Activated CD4-positive, CD25-positive, alpha-beta regulatory T cell treated with anti-CD3 and anti-CD28 coated beads, Interleukin-2, amount 50 U/mL, for 72 hours (primary cell): ENCODE measurements around the gene ASPDH.

Source experiments
- DNase-seq: peaks from one replicate; pipeline ENCODE4 v3.0.0; 2021

Gene ASPDH

DNA sequence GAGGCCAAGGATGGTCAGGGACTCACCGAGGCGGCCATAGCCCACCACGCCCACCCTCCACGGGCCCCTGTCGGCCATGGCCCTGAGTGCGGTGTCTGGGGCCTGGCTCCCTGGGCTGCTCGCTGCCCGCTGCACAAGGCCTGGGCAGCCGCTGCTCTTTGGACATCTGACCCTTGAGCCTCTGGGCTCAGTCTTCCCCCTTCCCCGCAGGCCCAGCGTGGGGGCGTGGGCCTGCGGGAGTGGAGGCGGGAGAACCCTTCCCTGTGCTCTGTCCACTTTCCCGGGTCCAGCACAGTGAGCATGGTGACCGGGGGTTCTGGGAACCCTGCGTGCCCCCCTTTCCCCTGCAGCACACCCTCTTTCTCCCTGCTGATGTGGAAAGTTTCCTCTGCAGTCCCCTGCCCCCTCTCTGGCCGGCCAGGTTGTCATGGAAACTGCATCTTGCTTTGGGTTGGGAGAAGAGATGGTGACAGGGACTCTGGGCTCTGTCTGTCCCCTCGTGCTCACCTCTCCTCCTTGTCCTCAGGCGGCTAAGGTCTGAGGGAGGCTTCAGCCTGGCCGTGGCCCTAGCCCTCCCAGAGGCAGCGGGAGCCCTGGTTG lies at the start of gene ASPDH:
TSS of gene ASPDH (minus strand) at position 168 of the 600 bp plus-strand sequence. CDS start at position 78, 90 bp downstream.
- no peak for DNase-seq

DNA sequence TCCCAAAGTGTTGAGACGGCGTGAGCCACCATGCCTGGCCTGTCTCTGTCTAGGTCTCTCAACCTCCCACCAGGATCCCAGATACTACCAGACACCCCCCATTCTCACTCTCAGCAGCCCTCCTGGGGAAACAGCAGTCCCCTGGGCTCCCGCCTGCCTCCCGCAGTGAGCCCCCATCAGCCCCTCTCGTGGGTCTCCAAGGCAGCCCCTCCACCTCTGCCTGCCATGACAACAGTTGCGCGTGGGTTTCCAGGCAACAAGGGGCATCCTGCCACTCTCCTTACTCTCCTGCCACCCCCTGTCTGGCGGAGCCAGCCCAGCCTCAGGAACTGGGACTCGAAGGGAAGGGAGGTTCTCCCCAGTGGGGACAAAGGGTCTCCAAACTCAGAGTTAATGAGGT lies 49.3 kb upstream of the ASPDH start:
- no peak for DNase-seq

DNA sequence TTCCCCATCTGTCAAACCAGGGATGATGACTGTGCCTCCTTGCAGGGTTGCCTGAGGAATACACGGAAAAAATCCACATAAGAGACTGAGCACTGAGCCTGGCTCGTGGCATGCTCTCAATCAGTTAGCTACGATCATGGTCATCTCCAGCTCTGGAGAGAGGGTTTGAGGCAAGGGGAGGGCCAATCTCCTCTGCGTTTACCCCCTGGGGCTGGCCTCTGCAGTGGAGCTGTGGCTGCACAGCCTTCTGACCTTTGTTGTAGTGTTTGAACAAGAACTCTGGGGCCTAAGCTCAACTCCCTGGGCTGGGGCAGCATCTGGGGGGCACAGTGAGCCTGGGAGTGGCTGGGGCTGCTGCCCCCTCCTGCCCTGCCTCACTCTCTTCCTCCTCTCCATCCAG lies 48.6 kb upstream of the ASPDH start:
- no peak for DNase-seq

DNA sequence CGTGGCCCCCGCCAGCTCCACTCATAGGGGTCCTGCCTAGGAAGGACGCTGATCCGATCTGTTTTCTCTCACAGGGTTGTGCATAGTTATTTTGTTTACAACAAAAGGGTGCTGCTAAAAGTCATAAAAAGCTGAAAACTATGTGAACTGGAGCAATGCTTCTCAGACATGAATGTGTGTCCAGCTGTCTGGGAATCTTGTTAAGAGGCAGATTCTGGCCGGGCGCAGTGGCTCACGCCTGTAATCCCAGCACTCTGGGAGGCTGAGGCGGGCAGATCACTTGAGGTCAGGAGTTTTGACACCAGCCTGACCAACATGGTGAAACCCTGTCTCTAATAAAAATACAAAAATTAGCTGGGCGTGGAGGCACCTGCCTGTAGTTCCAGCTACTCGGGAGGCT lies 45.9 kb upstream of the ASPDH start:
- no peak for DNase-seq

DNA sequence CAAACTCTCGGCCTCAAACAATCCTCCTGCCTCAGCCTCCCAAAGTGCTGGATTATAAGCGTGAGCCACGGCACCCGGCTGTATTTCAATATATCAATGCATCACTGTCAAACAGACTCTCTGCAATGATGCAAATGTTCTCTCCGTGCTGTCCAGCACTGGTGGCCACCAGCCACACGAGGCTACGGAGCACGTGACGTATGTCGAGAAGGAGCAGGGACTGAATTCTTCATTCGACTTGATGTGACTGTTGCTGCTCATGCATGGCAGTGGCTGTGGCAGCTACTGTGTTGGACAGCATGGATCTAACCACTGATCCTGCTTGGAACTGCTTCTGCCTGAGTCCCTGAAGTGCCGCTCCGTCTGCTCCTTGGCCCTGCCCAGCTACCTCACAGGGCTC lies 44.7 kb upstream of the ASPDH start:
- DNase-seq: no peak

DNA sequence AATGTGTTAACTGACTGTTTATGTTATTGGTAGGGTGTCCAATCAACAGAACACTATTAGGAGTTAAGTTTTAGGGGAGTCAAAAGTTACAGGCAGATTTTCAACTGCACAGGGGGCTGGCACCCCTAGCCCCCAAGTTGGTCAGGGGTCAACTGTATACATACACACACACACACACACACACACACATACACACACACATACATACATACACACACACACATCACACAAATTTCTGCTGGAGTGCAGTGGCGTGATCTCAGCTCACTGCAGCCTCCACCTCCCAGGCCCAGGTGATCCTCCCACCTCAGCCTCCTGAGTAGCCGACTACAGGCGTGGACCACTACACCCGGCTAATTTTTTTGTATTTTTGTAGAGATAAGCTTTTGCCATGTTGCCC lies 44.3 kb upstream of the ASPDH start:
- no peak for DNase-seq

DNA sequence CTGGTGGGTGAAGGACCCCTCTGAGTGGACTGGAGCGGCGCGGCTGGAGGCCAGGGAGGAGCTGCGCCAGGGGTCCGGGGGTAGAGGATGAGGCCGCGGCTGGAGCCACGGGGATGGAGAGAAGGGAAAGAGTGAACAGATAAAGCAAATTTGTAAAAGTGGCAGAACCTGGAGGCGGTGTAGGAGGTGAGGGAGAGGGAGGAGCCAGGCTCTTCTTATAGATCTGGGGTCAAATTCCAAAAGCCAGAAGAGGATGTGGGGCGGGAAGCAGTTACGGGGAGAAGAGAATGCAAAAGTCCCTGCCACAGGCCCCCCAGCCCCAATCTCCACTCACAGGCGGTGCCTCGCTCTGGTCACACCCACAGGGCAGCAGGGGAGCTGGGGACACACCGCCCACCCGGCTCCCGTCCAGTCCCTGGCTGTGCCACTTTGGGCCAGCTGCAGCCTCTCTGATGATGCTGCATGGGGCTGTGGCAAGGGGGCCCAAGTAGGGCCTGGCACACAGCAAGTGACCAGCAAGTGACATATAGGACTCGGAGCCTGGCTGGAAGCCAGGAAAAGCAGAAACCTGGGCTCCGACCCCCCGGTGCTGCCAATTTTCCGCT lies 43.4 kb upstream of the ASPDH start:
- no peak for DNase-seq

DNA sequence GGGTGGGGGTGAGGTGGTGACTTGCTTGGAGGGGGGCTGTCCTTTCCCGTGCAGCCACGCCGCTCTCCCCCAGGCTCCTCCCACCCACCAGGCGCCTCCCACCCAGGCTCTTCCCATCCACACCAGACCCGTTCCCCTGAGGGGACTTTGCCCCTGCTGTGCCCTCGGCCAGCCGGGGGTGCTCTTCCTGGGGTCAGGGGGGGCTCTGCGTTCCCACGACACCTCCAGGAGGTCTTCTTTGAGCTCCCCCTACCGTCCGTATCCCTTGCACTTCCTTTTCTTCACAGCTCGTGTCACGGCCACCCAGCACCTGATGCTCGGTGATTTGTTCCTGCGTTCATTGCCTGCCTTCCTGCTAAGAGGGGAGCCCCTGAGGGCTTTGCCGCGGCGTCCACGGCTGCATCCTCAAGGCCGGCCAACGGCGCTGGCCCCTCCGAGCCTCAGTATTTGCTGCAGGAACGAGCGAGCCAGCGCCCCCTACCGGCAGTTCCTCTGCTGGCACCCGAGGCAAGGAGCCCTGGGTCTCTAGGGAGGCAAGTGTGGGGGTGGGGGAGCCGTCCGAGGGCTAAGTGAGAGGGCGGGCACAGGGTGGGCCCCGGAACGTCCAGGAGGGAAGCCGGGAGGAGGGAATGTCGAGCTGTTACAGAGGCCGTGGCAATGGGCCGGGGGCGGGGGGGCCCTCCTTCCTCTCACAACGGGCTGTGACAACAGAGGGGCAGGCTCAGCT lies 42.7 kb upstream of the ASPDH start:
- peak; percentile 84 for DNase-seq

DNA sequence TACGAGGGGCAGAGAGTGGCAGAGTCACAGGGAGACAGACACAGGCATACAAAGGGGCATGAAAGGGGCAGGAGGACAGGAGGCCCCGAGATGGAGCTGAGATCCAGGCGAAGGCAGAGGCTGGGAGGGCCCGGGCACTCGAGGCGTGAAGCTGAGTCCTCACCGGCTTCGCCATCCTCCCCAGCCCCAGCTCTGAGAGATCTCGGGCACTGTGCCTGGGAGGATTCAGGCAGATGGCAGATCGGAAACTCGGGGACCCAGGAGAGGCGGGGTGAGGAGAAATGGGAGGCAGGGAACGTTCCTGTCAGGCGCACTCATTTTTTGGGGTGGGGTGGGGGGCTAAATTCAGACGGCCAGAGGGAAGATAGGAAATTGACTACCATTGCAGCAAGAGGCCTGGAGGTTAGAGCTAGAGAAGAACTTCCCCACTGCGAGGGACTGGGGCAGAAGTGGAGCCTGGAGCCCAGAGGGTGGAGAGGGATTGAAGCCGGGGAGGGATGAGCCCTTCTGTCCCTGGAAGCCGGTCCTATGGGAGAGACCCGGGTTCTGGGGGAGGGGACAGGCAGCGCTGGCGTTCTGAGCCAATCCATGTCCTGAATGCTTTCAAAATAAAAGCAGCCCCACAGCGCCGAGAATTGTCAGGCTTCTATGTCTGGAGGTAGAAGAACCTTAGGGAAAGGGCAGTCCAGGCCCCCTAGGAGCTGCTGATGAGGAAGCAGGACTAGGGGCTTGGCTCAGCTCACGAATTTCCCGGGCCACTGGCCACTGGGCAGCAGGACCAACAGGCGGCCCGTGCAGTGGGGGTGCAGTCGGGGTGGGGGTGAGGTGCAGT lies 42.0 kb upstream of the ASPDH start:
- no peak for DNase-seq

DNA sequence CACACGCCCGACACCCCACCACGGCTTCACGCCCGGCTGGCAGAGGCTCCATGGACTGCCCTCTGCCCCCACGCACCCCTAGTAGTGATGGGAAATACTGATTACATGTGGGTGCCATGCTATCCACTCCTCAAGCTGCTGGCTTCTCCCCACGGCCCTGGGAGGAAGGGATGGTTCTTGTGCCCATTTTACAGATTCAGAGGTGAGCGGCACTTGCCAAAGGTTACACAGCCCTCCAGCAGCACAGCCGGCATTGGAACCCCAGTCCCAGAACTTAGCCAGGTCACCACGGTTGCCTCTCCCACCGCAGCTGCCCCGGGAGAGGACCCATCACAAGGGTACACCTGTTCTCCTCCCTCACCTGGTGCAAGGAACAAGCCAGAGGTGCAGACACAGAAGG lies 41.3 kb upstream of the ASPDH start:
- DNase-seq: no peak

DNA sequence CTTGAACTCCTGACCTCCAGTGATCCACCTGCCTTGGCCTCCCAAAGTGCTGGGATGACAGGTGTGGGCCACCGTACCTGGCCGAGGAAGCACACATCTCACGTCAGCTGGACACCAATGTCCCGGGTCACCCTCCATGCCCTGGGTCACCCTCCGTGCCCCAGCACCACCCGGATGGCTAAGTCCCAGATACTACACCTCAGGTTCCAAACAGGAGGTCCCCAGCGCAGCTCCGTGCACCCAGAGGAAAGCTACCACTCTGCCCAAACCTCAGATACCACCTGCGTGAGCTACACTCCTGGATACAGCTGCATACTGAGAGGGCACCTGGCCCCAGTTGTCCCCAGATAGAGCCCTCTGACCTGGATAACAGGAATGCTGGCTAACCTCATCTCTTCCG lies 40.5 kb upstream of the ASPDH start:
- DNase-seq: no peak

DNA sequence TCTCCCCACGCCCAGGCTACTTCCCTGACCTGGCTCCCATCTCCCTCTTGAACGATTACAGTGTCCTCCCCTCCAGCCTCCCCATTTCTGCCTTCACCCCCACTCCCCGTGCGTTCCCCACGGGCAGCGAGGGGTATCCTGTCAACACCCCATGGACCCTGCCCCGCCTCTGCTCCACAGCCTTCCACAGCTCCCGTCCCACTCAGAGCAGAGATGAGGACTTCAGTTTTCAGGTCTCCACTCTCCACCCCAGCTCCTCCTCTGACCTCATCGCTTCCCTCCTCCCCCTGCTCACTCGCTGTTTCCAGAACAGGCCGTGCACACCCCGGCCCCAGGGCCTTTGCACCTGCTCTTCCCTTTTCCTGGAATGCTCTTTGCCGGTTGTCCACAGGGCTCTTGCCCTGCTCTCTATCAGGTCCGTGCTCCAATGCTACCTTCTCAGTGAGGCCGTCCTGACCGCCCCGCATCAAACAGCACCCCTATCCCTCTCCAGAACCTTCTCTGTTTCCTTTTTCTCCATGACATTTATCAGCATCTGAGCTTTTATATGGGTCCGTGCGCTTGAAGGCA lies 39.5 kb upstream of the ASPDH start:
- DNase-seq: no peak

DNA sequence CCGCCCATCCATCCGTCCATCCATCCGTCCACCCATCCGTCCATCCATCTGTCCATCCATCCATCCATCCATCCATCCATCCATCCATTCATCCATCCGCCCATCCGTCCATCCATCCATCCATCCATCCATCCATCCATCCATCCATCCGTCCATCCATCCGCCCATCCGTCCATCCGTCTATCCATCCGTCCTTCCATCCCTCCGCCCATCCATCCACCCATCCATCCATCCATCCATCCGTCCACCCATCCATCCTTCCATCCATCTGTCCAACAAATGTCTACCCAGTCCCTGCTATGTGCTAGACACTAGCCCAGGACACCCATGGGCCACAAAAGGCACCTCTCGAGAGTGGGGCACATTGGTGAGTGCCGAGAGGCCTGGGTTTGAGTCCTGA lies 38.8 kb upstream of the ASPDH start:
- no peak for DNase-seq

DNA sequence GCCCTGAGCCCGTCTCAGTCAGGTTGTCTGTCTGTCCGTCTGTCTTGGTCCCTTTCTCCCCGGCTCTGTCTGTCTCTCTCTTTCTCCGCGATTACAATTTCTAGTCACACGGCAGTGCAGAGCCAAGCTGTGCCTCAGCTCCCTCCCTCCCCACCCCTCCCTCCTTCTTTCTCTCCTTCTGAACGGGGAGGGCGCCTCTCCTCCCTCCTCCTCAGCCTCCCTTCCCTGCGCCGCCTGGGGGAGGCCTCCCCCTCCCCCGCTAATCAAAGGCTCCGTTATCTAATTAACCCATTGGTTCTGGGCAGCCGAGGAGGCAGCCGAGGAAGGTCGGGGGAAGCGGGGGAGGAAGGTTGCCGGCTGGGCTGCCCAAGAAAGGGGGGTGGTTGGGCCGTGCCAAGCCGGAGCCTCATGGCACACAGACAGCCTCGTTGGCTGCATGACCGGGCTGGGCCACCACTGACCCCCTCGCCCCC lies 38.0 kb upstream of the ASPDH start:
- no peak for DNase-seq

DNA sequence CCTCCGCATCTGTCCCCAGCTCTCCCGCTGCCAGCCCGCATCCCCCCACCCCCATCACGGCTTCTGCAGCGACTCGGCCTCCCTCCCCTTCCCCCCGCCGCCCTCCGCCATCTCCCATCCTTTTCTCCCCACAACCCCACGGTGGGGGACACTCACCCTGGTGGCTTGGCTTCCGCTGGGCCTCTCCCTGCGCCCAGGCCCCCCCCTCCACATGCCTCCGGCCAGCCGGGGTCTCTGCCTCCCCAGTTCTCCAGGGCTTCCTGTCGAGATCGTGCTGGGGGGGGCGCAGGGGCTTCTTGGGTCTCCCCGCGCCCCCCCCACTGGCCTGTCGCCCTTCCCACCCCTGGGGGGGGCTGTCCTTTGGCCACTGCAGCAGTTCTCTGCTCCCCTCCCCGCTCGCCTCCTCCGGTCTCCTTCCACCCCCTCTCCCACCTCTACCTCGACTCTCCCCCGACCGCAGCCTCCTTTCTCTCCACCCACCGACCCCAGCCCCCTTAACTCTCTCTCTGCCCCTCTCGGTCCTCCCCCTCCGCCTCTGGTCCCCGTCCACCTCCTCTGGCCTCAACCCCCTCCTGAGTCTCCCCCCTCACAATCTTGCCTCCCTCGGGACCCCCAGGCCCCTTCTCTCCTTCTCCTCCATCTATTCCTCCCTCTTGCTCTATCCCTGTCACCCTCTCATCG lies 37.5 kb upstream of the ASPDH start:
- DNase-seq: no peak

DNA sequence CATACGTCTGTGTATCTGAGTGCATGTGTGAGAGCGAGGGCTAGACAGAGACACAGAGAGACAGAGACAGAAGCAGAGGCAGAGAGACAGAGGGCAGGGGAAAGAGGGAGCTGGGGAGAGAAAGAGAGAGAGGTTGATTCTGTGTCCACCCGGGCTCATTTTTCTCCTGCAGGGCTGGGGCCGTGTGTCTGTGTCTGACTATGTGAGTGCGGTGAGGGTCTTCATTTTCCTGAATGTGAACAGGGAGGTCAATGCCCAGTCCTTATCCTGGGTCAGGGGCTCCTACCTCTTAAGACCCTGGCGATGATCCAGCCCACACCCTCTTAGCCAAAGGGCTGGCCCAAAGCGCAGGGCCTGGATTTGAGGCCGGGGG lies 36.9 kb upstream of the ASPDH start:
- no peak for DNase-seq

DNA sequence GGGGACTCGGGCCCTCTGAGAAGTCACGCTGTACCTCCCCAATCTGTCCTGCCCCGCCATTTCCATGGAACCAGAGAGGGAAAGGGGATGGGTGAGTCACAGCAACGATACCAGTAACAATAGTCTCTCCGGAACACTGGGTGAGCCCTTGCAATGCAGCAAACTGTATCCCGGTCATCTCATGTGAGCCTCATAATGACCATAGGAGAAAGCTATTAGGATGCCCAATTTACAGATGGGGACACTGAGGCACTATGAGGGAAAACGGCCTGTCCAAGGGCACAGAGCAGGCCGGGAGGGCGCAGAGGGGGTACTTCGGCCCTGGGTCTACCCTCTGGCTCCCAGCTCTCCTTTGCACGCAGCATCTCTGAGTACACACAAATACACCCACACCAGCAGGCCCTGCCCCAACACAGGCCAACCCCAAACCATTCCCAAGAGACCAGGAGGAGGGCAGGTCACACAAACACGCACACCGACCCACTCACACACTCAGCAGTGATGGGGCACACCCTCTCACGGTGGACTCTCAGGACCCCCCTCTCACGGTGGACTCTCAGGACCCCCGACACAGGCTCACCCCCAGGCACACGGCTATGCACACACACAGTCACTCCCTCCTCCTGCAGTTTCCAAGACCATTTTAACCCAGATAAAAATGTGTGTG lies 36.3 kb upstream of the ASPDH start:
- DNase-seq: no peak

DNA sequence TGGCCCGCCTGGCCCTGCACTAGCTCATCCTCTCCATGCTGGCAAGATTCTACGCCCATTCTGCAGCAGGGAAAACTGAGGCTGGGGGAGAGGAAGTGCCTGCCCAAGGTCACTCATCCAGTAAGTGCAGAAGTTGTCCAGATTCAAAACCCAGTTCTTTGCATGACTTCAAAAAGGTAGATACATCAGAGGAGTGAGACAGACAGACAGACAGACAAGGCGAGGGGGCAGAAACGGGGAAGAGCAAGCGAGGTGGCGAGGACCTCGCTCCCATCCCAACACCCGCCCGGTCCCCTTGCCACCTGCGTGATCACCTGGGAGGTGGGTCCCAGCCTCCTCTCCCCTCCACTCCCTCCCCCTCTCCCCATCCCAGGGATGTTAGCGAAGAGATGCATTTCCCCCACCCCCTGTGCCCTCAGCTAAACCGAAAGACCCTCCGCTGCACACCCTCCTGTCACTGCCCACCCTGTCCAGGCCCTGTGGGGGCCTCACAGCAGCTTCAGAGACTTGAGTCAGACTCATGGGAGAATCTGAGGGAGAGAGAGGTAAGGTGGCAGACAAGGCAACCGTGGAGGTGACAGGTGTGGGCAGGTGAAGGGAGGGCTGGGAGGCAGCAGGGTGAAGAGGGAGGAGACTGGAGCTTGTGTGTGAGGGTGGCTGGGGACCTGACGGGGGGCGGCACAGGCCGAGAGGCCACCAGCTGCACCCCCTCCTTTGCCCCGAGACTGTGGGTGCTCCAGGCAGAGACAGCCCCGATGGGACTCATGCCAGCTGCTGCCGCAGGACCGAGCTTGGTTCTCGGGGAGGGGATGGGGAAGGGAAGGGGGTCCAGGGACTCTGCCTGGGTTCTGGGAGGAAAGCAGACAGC lies 35.6 kb upstream of the ASPDH start:
- DNase-seq: no peak

DNA sequence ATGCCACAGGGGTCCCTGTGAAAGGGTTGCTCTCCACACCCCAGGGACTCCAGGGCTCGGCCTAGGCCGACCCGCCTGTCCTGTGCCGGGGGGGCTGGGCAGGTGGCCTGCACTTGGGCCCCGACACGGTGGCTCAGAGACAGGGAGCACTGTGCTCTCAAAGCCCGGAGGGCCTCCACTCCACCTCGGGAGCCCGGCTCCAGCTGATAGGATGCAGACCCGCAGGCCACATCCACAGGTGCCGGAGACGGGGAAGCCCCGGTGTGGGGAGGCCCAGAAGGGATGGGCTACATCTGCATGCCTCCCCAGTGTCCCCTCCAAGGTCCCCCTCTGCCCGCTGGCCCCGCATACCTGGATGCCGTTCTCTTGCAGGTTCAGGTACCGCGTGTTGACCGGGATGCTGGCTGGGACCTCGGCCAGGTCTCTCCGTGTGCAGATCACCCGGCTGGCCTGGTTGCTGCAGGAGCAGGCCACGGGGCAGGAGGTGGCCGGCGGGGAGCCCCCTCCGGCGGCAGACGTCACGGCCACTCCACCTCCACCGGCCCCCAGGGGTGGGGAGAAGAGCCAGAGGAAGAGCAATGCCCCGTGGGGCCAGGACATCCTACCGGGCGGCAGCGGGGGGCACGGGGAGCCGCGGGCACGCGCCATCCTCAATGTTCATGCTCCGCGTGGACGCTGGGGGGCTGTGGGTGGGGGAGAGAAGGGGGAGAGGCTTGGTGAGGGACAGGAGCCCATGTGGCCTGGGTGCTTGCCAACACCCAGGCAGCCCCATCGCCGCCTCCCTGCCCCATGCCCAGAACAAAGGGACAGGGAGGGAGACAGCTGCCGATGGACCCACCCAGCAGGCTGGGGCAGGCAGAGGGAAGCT lies 34.7 kb upstream of the ASPDH start:
- DNase-seq: no peak
